ENCODE results near the gene CAMK2N2. TPM values are rescaled to one million over a fixed set of nuclear protein-coding genes. Genes with fewer than 3 reads are reported as not detected.

Gene CAMK2N2
- total RNA-seq, 1 experiment from 2014 or later = 5.7 TPM

GRCh38 chr3:184282941-184283340 lies 21.6 kb upstream of the CAMK2N2 start:
- TF ChIP-seq SIN3A (IDR thresholded peaks at IDR 0.05; ENCODE audit: borderline replicate concordance, insufficient read depth, low read depth, low read length) = no peak
- no peak for TF ChIP-seq TCF7L2 (IDR thresholded peaks at IDR 0.05; ENCODE audit: low read depth, low read length)
- TF ChIP-seq POLR2AphosphoS5 (IDR thresholded peaks at IDR 0.05; ENCODE audit: low read depth, low read length) = no peak
- no peak for TF ChIP-seq REST (IDR thresholded peaks at IDR 0.05; ENCODE audit: insufficient read depth in 1 of 2, low read depth in 2 of 2, low read length in 1 of 2)
- no peak for TF ChIP-seq CTCF (IDR thresholded peaks at IDR 0.05)
- Histone ChIP-seq H3K27ac (ENCODE audit: low read length) (no peak overlapping the region), H3K36me3 (ENCODE audit: control insufficient read depth, insufficient read depth, low read length) (no peaks in the 10 kb centered on the region), H3K27me3 (ENCODE audit: control insufficient read depth, insufficient read depth, low read length) (no peaks in the 10 kb centered on the region), H3K4me3 (ENCODE audit: low read depth in 2 of 2, low read length in 2 of 2) (no peak overlapping the region), H3K9me3 (ENCODE audit: control insufficient read depth, insufficient read depth, low read depth, low read length) (no peaks in the 10 kb centered on the region), H3K4me1 (ENCODE audit: control insufficient read depth, insufficient read depth, low read length) (no peaks in the 10 kb centered on the region)
- CTCF ChIA-PET = interaction anchor here (0.6 kb wide), 1 partner anchor 388 kb away, joined by 7 read pairs; no protein-coding TSS in a partner anchor
- ATAC-seq (no peak), DNase-seq (ENCODE audit: low read depth, low spot score) (no peak)
- in situ Hi-C loops (cut with HindIII; ENCODE audit: low pct_unique_long_range_greater_than_20kb, low sequenced_read_pairs) = no loop called here
- no TSS peak for BruUV-seq (replicated peaks)
- POLR2A ChIA-PET = no interaction called here
- intact Hi-C loops (cut with micrococcal nuclease; ENCODE audit: unreplicated experiment) = loop anchor here (10.0 kb wide), 1 partner anchor 138 kb away; no protein-coding TSS in a partner anchor

- BruUV-seq (replicated peaks) = no TSS peak
- no peaks in the 10 kb centered on the region for H3K36me3 ChIP-seq (ENCODE audit: control insufficient read depth, insufficient read depth, low read length)
- peak; percentile 23; the same call in 1 of the 2 replicates for ATAC-seq
- ChIA-PET POLR2A (no interaction called here), CTCF (no interaction called here)
- H3K27ac ChIP-seq (ENCODE audit: low read length) = no peak overlapping the region
- TF ChIP-seq REST (IDR thresholded peaks at IDR 0.05; ENCODE audit: insufficient read depth in 1 of 2, low read depth in 2 of 2, low read length in 1 of 2) = no peak
- intact Hi-C loops (cut with micrococcal nuclease; ENCODE audit: unreplicated experiment) = no loop called here
- H3K27me3 ChIP-seq (ENCODE audit: control insufficient read depth, insufficient read depth, low read length) = peaks cover 6% of the 10 kb centered on the region; the same call in 1 of the 2 replicates
- no peak overlapping the region for H3K4me3 ChIP-seq (ENCODE audit: low read depth in 2 of 2, low read length in 2 of 2)
- H3K4me1 ChIP-seq (ENCODE audit: control insufficient read depth, insufficient read depth, low read length) = no peaks in the 10 kb centered on the region
- in situ Hi-C loops (cut with HindIII; ENCODE audit: low pct_unique_long_range_greater_than_20kb, low sequenced_read_pairs) = no loop called here
- H3K9me3 ChIP-seq (ENCODE audit: control insufficient read depth, insufficient read depth, low read depth, low read length) = no peaks in the 10 kb centered on the region
- no peak for DNase-seq (ENCODE audit: low read depth, low spot score)
These were observed 16.0 kb upstream of the CAMK2N2 start for GRCh38 chr3:184277366-184277765.
